ENCODE measurements around the gene STRAP.

GRCh38 chr12:15855646-15856045 lies 26.5 kb upstream of the STRAP start:
- no peak for TF ChIP-seq POLR2AphosphoS5 (IDR thresholded peaks at IDR 0.05; ENCODE audit: low read depth)
- no peak for TF ChIP-seq CTCF (IDR thresholded peaks at IDR 0.05; ENCODE audit: insufficient read depth, low read length)
- no peak for TF ChIP-seq REST (IDR thresholded peaks at IDR 0.05; ENCODE audit: insufficient replicate concordance, low read depth)
